HG03378 (cell line): ENCODE measurements around the gene NCKIPSD.
"Not testable (repeated sequence)": the region's sequence is repeated elsewhere in the genome, so short reads cannot be mapped to it uniquely, and the experiment has no call there.

ENCODE experiments used
- ATAC-seq: cut with Tn5 transposase; IDR thresholded peaks from one replicate; pipeline ENCODE4 v1.9.1; 2021; ENCODE audit warnings: mild to moderate bottlenecking, moderate library complexity; ENCODE audit not compliant: unreplicated experiment

NCKIPSD gene

GRCh38 chr3:48685603-48686511 lies at the start of gene NCKIPSD:
Gene NCKIPSD (minus strand): TSS chr3:48685915. CDS start chr3:48685807, 108 bp downstream.
- ATAC-seq = peak; percentile 59

DNA sequence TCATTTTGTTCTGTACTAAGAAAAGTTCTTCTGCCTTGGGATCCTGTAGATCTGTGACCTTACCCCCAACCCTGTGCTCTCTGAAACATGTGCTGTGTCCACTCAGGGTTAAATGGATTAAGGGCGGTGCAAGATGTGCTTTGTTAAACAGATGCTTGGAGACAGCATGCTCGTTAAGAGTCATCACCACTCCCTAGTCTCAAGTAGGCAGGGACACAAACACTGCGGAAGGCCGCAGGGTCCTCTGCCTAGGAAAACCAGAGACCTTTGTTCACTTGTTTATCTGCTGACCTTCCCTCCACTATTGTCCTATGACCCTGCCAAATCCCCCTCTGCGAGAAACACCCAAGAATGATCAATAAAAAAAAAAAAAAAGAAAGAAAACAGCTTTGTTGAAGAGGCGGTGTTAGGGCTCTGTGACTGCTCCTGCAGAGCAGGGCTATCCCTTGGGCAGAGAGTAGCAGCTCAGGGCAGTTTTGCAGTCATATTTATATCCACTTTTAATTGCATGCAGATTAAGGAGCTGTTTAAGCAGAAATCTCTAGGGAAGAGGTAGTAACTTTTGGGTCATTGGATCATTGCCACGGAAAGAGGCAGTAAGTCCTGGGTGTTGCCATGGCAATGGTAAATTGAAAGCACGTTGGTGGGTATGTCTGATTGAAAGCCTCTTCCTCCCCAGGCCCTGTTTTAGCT lies 49.5 kb upstream of the NCKIPSD start:
- not testable (repeated sequence) for ATAC-seq

GRCh38 chr3:48734541-48734940 lies 48.8 kb upstream of the NCKIPSD start:
- not testable (repeated sequence) for ATAC-seq

- ATAC-seq = not testable (repeated sequence)
Measured at GRCh38 chr3:48733752-48734518, 48.2 kb upstream of the NCKIPSD start.

DNA sequence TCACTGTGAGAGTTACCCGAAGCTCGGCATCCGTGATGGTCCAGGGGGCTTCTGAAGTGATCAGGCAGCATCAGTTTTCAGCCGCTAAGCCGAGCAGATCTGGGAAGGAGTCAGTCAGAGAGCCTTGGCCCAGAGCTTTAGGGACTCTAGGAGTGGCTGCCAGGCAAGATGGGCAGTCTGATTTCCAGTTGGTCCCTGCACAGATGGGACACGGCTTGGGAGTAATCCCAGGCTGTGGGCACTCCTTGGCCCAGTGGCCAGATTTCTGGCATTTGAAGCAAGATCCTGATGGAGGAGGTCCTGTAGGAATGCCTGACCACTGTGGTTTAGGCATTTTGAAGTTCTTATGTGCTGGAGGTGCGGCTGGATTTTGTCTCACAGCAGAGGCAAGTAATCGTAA lies 41.8 kb upstream of the NCKIPSD start:
- no peak for ATAC-seq

- ATAC-seq = not testable (repeated sequence)
Measured at GRCh38 chr3:48725185-48725855, 39.6 kb upstream of the NCKIPSD start.

DNA sequence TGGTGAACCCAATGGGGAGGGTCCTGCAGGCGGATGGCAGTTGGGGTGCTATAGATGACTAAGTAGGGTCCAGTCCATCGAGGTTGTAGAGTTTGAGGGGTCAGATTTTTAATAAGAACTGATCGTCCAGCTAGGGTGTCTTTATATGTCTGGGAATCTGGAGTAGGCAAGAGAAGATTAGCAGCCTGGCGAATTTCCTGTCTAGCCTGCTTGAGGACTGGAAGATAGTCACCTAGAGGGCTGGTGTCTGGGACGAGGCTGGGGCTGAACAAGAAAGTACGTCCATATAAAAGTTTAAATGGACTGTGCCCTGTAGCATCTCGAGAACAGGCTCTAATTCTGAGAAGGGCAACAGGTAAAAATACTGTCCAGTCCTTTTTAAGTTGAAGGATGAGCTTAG lies 38.0 kb upstream of the NCKIPSD start:
- no peak for ATAC-seq

- not testable (repeated sequence) for ATAC-seq
Measured at GRCh38 chr3:48723293-48723692, 37.6 kb upstream of the NCKIPSD start.

DNA sequence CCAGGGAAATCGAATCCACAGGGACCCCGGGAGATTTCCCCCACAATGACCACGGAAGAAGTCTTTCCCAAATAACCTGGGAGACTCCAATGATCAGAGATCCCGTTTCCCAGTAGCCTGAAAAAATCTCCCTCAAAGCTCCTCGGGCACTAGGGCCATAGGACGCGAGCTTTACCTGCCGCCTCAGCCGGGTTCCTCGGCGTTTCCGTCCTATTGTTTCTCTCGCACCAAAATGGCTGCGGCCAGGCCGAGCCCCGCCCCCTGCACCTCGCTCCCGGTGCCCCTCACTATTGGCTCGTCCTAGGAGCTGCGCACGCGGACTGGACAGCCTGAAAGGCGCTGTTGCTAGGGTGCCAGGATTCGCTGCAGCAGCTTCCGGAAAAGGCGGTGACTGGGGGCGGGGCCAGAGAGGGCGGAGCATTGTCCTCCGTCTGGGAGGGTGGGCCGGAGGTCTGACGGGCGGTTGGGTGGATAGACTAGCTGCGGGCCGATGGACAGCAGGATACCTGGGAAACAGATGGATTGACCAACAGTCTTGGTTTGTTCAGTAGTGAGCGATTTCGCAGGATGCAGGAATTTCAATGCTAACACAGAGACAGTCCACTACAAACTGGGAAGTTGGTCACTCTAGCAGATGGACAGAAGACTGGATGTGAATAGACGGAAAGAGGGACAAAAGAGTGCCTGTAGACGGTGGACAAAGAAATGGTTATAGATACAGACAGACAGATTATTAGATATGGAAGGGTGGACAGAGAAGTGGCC lies 31.4 kb upstream of the NCKIPSD start, which contains the start of gene IP6K2:
Gene IP6K2 (minus strand): TSS at position 240 of the 765 bp plus-strand sequence. CDS start 21,930 bp downstream, outside the sequence.
- peak; percentile 85 for ATAC-seq

DNA sequence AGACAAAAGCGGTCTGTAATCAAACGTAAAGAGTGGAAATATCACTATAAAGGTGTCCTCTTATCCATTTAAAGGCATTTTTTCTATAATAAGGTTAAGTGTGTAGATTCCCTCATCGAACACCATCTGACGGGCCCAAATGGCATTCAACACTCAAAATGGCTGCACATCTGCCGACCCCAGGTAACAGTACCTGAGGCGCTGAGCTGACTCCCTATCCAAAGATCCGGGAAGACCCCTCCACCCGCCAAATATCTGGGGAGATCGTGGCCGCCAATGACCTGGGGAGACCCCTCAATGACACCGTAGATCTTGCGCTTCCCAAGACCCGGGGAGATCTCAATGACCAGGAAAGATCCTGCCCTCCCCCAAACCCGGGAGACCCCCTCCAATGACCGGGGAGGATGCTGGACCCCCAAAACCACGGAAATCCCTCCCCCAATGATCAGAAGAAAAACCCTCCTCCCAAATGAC lies 30.8 kb upstream of the NCKIPSD start:
- no peak for ATAC-seq

DNA sequence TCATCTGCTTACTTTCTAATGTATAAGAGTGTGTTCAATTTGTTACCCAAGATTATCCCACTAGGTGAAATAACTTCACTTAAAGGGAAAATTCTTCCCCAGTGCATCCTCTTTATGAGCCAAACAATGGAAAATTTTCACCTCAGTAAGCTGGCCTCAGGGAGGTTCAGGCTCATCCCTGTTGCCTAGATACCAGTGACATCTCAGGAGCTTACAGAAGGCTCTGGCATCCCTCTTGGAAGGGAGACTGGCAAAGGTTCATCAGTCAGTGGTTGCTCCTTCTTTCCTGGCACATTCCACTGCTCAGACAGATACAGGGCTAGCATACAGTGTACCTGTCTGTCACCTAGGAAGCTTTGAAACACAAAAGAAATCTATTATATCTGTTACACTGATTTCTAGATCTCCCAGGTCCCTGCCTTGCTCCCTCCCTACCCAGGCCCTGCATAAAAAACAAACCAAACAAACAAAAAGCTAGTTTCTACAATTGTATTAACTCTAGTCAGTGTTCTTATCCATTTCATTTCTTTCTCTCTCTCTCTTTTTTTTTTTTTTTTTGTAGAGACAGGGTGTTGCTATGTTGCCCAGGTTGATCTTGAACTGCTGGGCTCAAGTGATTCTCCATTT lies 29.6 kb upstream of the NCKIPSD start:
- ATAC-seq = no peak

- ATAC-seq = no peak
Measured at GRCh38 chr3:48711727-48712126, 26.0 kb upstream of the NCKIPSD start.

DNA sequence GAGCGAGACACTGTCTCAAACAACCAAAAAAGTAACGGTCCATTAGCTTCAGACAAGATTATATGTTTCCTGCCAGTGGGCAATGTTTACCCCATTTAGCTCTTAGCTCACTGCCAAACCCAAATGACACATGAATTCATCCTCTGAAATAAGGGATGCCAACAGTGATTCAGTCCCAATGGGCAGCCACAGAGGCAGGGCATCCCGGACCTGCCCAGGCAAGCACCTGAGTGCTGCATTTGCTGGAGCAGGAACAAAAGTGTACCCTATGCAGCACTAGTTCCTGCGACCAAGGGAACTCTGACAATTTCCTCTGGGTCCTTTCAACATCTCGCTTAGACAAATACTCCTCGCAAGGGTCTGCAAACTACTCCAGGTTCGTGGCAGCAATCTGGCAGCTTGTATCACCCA lies 23.3 kb upstream of the NCKIPSD start:
- ATAC-seq = no peak

- ATAC-seq = no peak
Measured at GRCh38 chr3:48708481-48708889, 22.8 kb upstream of the NCKIPSD start.

DNA sequence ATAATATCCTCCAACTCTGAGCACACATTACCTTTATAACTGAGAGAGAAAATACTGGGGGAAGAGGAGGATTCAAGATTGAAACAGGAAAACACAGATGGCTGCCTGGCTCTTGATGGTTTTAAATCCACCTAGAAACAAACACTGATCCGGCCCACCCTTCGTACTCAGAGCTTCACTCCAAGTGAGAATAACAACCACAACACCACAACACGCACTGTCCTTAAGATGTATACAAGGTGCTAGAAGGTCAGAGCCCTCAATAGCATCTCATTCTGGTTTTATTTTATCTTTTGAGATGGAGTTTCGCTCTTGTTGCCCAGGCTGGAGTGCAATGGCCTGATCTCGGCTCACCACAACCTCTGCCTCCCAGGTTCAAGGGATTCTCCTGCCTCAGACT lies 21.4 kb upstream of the NCKIPSD start:
- no peak for ATAC-seq

- no peak for ATAC-seq
Measured at GRCh38 chr3:48702320-48702920, 16.7 kb upstream of the NCKIPSD start.

GRCh38 chr3:48700731-48701405 lies 15.2 kb upstream of the NCKIPSD start:
- no peak for ATAC-seq

- ATAC-seq = no peak
Measured at GRCh38 chr3:48698891-48699290, 13.2 kb upstream of the NCKIPSD start.
